Uterus (tissue), 2 donors: Measurements from ENCODE around the gene UBE2U.

Experiments
- CTCF ChIP-seq, 4 experiments: fragments of 200-600 bp in 2 of 4; fragments of 450-650 bp in 2 of 4; sonication (generic) in 2 of 4; IDR thresholded peaks; one replicate each; pipeline ENCODE4 v1.5.1; 2016 to 2019; ENCODE audit warnings: antibody characterized with exemption in 4 of 4, mild to moderate bottlenecking in 2 of 4, moderate library complexity in 1 of 4
- POLR2A ChIP-seq, 2 donors: fragments of 450-650 bp; IDR thresholded peaks; one replicate each; pipeline ENCODE4 v1.6.1; 2016; ENCODE audit warnings: antibody characterized with exemption in 2 of 2, mild to moderate bottlenecking in 1 of 2, moderate library complexity in 1 of 2

GRCh38 chr1:64302194-64302593, 98.8 kb downstream of the UBE2U start:
- TF ChIP-seq CTCF (IDR thresholded peaks at IDR 0.05), result no peak
- no peak for TF ChIP-seq POLR2A (IDR thresholded peaks at IDR 0.05)
